GM19238 (cell line): ENCODE data around the gene C4A.
"Not testable (repeated sequence)": the region's sequence is repeated elsewhere in the genome, so short reads cannot be mapped to it uniquely, and the experiment has no call there.

Source experiments
- DNase-seq: peaks from one replicate; pipeline ENCODE4 v3.0.0; 2011; ENCODE audit warnings: low spot score; ENCODE audit not compliant: insufficient read length

The C4A gene

GRCh38 chr6:31979238-31979898 is 2.5 kb upstream of the C4A start:
- no peak for DNase-seq

- not testable (repeated sequence) for DNase-seq
Observed at GRCh38 chr6:31980195-31980876, 1.5 kb upstream of the C4A start.

- not testable (repeated sequence) for DNase-seq
Observed at GRCh38 chr6:31980998-31981397, 859 bp upstream of the C4A start.

- DNase-seq = not testable (repeated sequence)
Observed at GRCh38 chr6:31989363-31989762, 7.5 kb downstream of the C4A start.

- not testable (repeated sequence) for DNase-seq
Observed at GRCh38 chr6:31994421-31994820, 12.6 kb downstream of the C4A start.

DNA sequence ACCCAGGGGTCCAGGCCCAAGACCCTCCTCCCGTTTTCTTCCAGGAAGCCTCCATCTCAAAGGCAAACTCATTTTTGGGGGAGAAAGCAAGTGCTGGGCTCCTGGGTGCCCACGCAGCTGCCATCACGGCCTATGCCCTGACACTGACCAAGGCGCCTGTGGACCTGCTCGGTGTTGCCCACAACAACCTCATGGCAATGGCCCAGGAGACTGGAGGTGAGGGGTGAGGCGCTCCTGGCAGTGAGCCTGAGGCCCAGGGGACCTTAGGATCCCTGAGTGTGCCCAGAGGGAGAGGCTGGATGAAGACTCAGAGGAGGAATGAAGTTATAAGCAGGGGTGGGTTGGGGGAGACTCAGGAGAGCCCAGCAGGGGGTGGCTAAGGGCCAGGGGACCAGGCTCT is 14.5 kb downstream of the C4A start:
- DNase-seq = not testable (repeated sequence)

DNA sequence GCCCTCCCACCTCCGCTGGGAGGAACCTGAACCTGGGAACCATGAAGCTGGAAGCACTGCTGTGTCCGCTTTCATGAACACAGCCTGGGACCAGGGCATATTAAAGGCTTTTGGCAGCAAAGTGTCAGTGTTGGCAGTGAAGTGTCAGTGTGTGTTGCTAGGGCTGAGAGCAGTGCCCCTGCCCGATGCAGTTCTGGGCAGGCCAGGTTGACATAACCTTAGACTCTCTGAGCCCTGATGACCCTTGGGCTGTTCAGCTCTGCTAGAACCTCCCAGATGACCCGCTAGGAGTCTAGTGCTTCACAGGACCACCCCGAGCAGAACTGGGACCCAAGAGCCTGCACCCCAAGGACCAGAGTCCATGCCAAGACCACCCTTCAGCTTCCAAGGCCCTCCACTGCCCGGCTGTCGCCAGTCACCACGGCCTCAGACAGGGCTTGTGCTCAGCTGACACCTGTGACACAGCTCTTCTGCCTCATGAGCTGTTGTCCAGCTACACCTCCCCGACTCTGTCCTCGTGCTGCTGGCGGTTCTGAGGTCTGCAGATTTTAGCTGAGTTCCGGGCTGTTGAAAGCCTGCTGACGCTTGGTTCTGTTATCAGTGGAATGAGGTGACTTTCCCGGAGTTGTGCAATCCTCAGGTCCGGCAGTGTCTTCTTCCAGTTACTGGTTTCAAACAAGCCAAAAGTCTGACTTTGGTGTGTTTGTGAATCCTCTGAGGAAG is 20.9 kb downstream of the C4A start:
- DNase-seq = not testable (repeated sequence)

DNA sequence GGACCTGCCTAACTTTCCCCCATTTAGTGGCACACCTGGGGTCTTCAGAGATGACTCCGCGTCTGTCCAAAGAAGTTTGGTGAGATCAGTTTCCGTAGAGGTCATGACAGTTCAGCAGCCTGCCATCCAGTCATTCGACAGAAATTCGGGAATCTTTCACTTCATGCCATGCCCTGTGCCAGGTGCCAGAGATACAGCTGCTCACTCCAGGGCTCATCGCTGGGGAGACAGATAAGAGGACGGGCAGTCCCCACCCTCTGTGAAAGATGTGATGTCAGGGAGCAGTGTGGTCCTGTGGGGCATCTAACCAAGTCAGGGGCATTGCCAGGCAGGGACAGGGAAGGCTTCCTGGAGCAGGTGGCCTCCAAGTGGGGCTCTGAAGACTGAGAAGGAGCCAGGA is 21.4 kb downstream of the C4A start:
- not testable (repeated sequence) for DNase-seq

- DNase-seq = not testable (repeated sequence)
Observed at GRCh38 chr6:32004393-32004792, 22.5 kb downstream of the C4A start.

DNA sequence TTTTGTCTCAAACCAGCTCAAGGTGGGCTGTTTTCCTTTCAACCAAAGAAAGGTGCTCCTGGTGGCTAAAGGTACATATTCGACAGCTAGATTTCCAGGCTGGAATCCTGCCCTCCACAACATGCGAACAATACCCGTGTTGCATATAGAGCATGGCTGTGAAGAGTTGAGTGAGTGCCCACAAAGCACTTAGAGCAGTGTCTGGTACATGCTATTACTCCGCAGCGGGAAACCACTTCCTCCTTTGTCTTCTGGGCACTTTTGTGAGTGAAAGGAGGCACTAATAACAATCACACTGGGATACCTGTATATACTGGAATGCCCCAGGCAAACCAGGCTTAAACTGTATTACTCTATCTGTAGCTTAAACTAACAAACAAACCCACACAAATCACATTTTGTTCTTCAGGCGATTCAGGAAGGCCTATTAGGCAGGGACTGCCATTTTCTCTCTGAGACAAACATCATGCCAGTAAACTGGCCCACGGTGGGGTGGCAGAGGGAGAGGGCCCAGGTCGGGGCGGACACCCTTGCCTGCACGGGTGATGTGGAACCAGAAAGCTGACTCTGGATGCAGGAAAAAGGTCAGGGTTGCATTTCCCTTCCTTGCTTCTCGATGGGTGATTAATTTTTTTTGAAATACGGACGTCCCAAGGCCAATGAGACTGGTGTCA is 23.1 kb downstream of the C4A start:
- DNase-seq = peak; percentile 0

- not testable (repeated sequence) for DNase-seq
Observed at GRCh38 chr6:32005538-32005880, 23.7 kb downstream of the C4A start.

- not testable (repeated sequence) for DNase-seq
Observed at GRCh38 chr6:32005991-32006529, 24.2 kb downstream of the C4A start.

DNA sequence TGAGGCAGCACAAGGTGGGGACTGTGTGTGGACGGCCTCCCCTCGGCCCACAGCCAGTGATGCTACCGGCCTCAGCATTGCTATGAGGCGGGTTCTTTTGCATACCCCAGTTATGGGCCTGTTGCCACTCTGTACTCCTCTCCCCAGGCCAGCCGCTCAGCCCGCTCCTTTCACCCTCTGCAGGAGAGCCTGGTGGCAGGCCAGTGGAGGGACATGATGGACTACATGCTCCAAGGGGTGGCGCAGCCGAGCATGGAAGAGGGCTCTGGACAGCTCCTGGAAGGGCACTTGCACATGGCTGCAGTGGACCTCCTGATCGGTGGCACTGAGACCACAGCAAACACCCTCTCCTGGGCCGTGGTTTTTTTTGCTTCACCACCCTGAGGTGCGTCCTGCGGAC is 25.2 kb downstream of the C4A start:
- not testable (repeated sequence) for DNase-seq

- DNase-seq = not testable (repeated sequence)
Observed at GRCh38 chr6:32008037-32008436, 26.2 kb downstream of the C4A start.

- DNase-seq = not testable (repeated sequence)
Observed at GRCh38 chr6:32008616-32009015, 26.8 kb downstream of the C4A start.

GRCh38 chr6:32009537-32009936 is 27.7 kb downstream of the C4A start:
- DNase-seq = not testable (repeated sequence)

DNA sequence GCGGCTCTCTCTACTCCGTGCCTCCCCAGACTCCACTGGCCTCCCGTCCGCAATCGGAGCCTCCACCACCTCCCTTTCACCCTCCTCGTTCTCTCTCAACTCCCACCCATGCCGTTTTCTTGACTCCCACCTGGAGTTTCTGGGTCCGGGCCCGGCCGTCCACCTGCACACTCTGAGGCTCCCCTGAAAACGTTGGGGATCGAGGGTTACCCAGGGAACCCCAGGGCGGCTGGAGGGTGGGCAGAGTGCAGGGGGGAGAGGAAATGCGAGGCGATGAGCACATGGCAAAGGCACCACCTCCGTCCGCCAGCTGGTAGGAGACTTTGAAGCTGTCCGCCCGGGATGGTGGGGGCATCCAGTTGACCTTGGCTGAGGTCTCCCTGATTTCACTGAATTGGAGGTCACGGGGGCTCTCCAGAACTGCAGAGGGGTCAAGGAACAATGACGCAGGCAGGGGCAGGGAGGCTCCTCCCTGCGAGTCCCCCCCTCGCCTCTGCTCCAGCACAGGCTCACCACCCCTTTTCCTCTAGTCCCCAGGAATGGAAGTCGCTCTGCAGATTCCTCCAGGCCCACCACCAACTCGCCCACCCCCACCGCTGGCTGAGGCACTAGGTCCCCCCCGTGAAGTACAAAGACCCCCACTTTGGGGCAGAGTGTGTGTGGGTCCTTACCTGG is 29.1 kb downstream of the C4A start:
- not testable (repeated sequence) for DNase-seq

- DNase-seq = not testable (repeated sequence)
Observed at GRCh38 chr6:32012941-32013617, 31.2 kb downstream of the C4A start.

DNA sequence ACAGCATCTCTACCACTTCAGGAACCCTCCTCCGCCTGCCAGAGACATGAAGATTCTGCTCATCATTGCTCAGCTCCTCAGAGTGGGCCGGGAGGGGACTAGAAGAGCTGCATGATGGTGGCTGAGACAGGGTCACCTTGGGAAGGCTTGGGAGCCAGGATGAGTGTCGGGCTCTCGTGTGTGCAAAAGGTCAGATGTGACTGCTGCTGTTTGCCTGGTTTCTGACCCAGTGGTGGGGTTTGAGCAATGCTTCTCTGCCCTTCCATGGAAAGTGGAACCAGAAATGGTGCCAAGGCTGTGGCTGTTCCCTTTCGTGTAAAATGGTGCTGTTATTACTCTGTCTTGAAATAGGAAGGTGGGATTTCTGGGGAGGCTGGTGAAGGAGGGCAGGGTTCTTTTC is 31.9 kb downstream of the C4A start:
- DNase-seq = not testable (repeated sequence)

GRCh38 chr6:32014547-32014946 is 32.7 kb downstream of the C4A start, which contains the start of gene C4B:
Gene C4B (plus strand): TSS chr6:32014795. CDS start chr6:32014846, 51 bp downstream.
- DNase-seq = not testable (repeated sequence)
